ENCODE results near the gene ORAI3.
A peak's percentile ranks its signal among the peaks of the same experiment; 100 is the strongest.
"Not testable (repeated sequence)": the region's sequence is repeated elsewhere in the genome, so short reads cannot be mapped to it uniquely, and the experiment has no call there.

Gene ORAI3

DNA sequence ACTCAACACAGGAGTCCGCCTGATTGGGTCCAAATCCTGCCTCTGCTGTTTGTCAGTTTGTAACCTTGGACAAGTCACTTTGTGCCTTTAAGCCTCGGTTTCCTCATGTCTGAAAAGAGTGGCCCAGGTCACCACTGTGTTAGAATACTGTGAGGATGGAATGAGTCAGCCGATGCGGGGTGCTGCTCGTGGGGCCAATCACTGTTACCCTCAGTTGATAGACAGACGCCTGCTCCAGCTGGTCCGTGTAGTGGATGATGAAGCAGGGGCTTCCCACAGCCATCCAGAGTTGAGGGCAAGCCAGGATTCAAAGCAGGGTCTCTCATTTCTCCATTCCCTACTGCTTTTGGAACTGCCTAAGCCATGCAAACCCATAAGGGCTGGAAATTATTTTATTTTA lies 19.7 kb upstream of the ORAI3 start:
- no peak for DNase-seq (ENCODE audit: low spot score in 2 of 2)
- Mint-ChIP-seq H3K4me3 (no peak overlapping the region), H3K27ac (peak overlapping the region; percentile 50), H3K4me1 (peaks cover 32% of the 10 kb centered on the region), H3K9me3 (no peaks in the 10 kb centered on the region), H3K36me3 (peaks cover 51% of the 10 kb centered on the region)
- peak; percentile 82 for ATAC-seq

- no peak for ATAC-seq
- peaks cover 31% of the 10 kb centered on the region for H3K4me1 Mint-ChIP-seq
- no peak overlapping the region for H3K4me3 Mint-ChIP-seq
- H3K36me3 Mint-ChIP-seq = peaks cover 61% of the 10 kb centered on the region
- H3K9me3 Mint-ChIP-seq = no peaks in the 10 kb centered on the region
- no peak for DNase-seq (ENCODE audit: low spot score in 2 of 2)
- H3K27ac Mint-ChIP-seq = no peak overlapping the region
Measured at GRCh38 chr16:30930160-30930571, 18.7 kb upstream of the ORAI3 start.

GRCh38 chr16:30931068-30931650 lies 17.7 kb upstream of the ORAI3 start:
- ATAC-seq (no peak), DNase-seq (ENCODE audit: low spot score in 2 of 2) (no peak)
- Mint-ChIP-seq H3K9me3 (no peaks in the 10 kb centered on the region), H3K36me3 (peaks cover 61% of the 10 kb centered on the region), H3K27ac (peak overlapping the region; percentile 54), H3K4me3 (no peak overlapping the region), H3K4me1 (peaks cover 28% of the 10 kb centered on the region)

GRCh38 chr16:30934827-30935557 lies 13.9 kb upstream of the ORAI3 start:
- Mint-ChIP-seq H3K4me3 (no peak overlapping the region), H3K36me3 (peaks cover 66% of the 10 kb centered on the region), H3K4me1 (peaks cover 30% of the 10 kb centered on the region), H3K9me3 (no peaks in the 10 kb centered on the region), H3K27ac (peak overlapping the region; percentile 43)
- ATAC-seq = peak; percentile 66
- DNase-seq (ENCODE audit: low spot score in 2 of 2) = no peak

GRCh38 chr16:30937692-30938091 lies 11.2 kb upstream of the ORAI3 start:
- peak overlapping the region; percentile 79 for H3K27ac Mint-ChIP-seq
- ATAC-seq = no peak

DNA sequence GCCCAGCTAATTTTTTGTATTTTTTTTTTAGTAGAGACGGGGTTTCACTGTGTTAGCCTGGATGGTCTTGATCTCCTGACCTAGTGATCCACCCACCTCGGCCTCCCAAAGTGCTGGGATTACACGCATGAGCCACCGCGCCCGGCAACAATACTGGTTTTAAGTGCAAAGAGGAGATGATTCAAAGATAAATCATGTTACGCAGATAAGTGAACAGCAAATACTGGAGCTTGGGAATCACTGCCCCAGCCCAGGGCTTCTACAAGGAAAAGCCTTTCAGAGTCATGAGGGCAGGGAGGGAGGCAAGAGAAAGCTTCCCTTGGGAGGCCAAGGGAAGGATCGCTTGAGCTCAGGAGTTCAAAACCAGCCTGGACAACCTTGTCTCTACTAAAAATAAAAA lies 9.3 kb upstream of the ORAI3 start:
- not testable (repeated sequence) for H3K27ac Mint-ChIP-seq; DNase-seq (ENCODE audit: low spot score in 2 of 2)
- H3K36me3 Mint-ChIP-seq = peaks cover 61% of the 10 kb centered on the region

More at GRCh38 chr16:30937692-30938091, 11.2 kb upstream of the ORAI3 start:
- Mint-ChIP-seq H3K9me3 (no peaks in the 10 kb centered on the region), H3K4me1 (peaks cover 41% of the 10 kb centered on the region), H3K36me3 (peaks cover 62% of the 10 kb centered on the region), H3K4me3 (no peak overlapping the region)
- no peak for DNase-seq (ENCODE audit: low spot score in 2 of 2)

GRCh38 chr16:30941600-30942425 lies 7.1 kb upstream of the ORAI3 start:
- peak overlapping the region; percentile 48 for H3K4me3 Mint-ChIP-seq
- no peaks in the 10 kb centered on the region for H3K9me3 Mint-ChIP-seq
- peak; percentile 92 for ATAC-seq
- H3K27ac Mint-ChIP-seq = no peak overlapping the region
- peaks cover 61% of the 10 kb centered on the region for H3K36me3 Mint-ChIP-seq
- H3K4me1 Mint-ChIP-seq = peaks cover 32% of the 10 kb centered on the region
- peak; percentile 62 to 85 for DNase-seq (ENCODE audit: low spot score in 2 of 2)

More for the DNA sequence above, 9.3 kb upstream of the ORAI3 start:
- H3K4me1 Mint-ChIP-seq = peaks cover 41% of the 10 kb centered on the region
- H3K4me3 Mint-ChIP-seq, H3K9me3 Mint-ChIP-seq, ATAC-seq: not testable (repeated sequence)

DNA sequence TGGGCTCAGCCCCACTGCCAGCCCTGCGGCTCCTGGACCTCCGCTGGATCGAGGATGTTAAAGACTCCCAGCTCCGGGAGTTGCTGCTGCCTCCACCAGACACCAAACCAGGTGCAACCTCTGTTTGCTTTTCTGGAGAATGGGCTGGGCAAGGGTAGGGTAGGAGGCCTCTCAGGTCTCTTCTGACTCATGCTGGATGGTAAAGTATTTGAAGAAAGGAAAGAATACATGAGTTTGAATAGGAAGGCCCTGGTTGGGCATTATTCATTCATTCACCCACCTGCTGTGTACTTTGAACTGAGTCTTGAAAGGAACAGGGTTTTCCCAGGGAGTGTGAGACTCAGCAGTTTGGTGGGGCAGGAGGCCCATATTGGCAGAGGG lies 6.5 kb upstream of the ORAI3 start:
- Mint-ChIP-seq H3K9me3 (no peaks in the 10 kb centered on the region), H3K36me3 (peaks cover 64% of the 10 kb centered on the region), H3K27ac (no peak overlapping the region), H3K4me1 (peaks cover 27% of the 10 kb centered on the region), H3K4me3 (peak overlapping the region; percentile 48)
- ATAC-seq (peak; percentile 5), DNase-seq (ENCODE audit: low spot score in 2 of 2) (no peak)

GRCh38 chr16:30944352-30944751 lies 4.5 kb upstream of the ORAI3 start:
- DNase-seq (ENCODE audit: low spot score in 2 of 2) (no peak), ATAC-seq (no peak)
- Mint-ChIP-seq H3K4me3 (no peak overlapping the region), H3K9me3 (no peaks in the 10 kb centered on the region), H3K36me3 (peaks cover 65% of the 10 kb centered on the region), H3K27ac (no peak overlapping the region), H3K4me1 (peaks cover 19% of the 10 kb centered on the region)

GRCh38 chr16:30946671-30947540 lies 2.0 kb upstream of the ORAI3 start:
- Mint-ChIP-seq H3K4me3 (no peak overlapping the region), H3K27ac (peak overlapping the region; percentile 32), H3K9me3 (no peaks in the 10 kb centered on the region), H3K36me3 (peaks cover 60% of the 10 kb centered on the region), H3K4me1 (peaks cover 27% of the 10 kb centered on the region)
- ATAC-seq (no peak), DNase-seq (ENCODE audit: low spot score in 2 of 2) (no peak)

DNA sequence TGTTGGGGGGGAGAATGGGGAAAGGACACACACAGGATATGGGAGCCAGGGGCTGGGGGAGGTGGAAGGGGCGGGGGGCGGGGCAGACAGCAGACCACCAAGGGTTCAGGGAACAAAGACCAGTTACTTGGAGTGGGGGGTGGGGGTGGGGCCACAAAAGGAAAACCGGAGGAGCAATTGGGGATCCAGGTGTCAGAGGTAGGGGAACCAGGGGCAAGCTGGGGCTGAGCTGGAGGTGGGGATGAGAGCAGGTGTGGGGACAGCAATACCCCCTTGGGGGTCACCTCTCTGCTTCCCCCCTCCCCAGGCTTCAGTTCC lies 1.4 kb upstream of the ORAI3 start:
- no peaks in the 10 kb centered on the region for H3K9me3 Mint-ChIP-seq
- ATAC-seq (no peak), DNase-seq (ENCODE audit: low spot score in 2 of 2) (no peak)
- H3K4me1 Mint-ChIP-seq = peaks cover 21% of the 10 kb centered on the region
- H3K36me3 Mint-ChIP-seq = peaks cover 54% of the 10 kb centered on the region
- H3K27ac Mint-ChIP-seq = no peak overlapping the region
- H3K4me3 Mint-ChIP-seq = no peak overlapping the region

DNA sequence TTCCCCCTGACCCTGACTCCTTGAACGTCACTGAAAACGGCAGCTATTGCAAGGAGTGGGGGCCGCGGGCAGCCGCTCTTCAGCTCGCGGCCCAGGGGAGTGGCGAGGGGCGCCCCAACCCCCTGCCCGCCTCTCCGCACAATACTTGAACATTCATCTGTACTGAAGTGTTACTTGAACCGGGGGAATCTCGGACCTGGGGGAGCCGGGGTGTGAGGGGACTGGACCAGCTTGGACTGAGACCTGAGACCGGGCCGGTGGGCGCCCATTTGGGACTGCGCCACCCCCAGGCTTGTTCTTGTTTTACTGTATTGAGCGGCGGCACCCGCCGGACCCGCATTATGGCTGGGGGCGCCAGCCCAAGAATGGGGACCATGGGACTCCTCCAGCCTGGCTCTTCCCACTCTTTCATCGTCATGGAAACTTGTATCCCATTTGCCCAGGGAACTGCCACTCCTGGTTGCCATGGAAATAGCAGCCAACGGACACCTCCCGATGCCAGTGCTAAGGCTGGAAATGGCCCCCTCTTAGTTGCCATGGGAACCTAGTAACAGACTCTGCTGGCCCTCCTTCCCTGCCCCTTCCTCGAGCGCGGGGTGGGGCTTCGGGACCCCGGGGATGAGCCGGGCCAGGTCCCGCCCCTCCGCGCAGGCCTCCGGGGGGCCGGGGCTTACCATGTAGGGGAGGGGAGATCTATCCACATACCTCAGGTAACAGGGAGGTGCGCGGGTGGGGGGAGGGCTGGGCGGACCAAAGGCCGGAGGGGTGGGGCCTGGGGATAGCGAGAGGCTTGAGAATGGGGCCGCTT lies 805 bp upstream of the ORAI3 start:
- ATAC-seq = no peak
- Mint-ChIP-seq H3K27ac (peak overlapping the region; percentile 91), H3K36me3 (peaks cover 48% of the 10 kb centered on the region), H3K9me3 (no peaks in the 10 kb centered on the region), H3K4me1 (peaks cover 16% of the 10 kb centered on the region), H3K4me3 (peak overlapping the region; percentile 89)
- DNase-seq (ENCODE audit: low spot score in 2 of 2) = no peak

DNA sequence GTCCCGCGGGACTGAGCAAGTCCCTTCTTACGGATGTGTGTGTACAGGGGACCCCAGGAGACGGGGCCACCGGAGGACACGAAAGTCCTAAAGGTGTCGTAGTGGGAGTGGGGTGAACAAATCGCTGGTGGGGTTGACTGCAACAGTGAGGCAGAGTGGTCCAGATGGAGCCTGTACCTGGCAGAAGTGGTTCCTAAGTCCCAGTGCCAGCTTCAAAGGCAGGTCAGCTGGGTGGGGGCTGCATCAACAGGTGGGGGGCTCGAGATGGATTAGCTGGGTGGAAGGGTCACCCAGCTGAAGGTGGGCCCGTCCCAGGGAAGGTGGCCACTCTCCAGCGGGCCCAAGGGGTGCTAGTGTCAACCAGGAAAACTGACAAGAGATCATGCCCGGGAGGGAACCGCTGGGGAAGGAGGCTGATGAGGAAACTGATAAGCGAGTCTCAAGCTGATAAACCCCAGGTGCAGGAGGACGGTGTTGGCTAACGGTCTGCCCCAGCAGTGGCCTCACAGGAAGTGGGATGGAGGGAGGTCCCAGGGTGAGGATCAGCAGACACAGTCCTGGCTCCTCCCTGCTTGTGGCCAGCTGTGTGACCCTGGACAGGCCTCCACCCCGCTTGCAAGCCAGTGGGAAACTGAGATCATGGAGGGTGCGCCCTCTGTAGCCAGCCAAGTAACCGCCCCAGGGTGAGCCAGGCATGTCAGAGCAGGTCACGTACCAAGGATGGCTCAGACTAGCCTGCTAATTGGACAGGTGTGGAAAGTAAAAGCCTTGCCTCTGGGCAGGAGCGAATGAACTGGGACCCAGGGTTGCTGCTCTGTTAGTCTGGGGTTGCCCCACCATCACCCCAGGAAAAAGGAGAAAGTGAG lies 1.0 kb downstream of the ORAI3 start:
- Mint-ChIP-seq H3K4me1 (peaks cover 24% of the 10 kb centered on the region), H3K36me3 (peaks cover 31% of the 10 kb centered on the region), H3K9me3 (no peaks in the 10 kb centered on the region), H3K27ac (peak overlapping the region; percentile 91), H3K4me3 (peak overlapping the region; percentile 89)
- ATAC-seq (peak; percentile 74), DNase-seq (ENCODE audit: low spot score in 2 of 2) (peak; percentile 24 to 60)

All from stimulated activated effector memory CD8-positive, alpha-beta T cell treated with anti-CD3 and anti-CD28 coated beads, Interleukin-12 subunit alpha, Interleukin-12 subunit beta, amount 100 ng/mL, for 72 hours (primary cell).